ENCODE results near the gene NDFIP1. TPM values are rescaled to one million over a fixed set of nuclear protein-coding genes. Genes with fewer than 3 reads are reported as not detected.

NDFIP1 gene
- total and polyA plus RNA-seq, 2 experiments from 2014 or later, result 78.0 to 83.5 TPM

- H3K27ac ChIP-seq, result no peak overlapping the region
- peaks cover 19% of the 10 kb centered on the region for H3K4me1 ChIP-seq (ENCODE audit: low read depth)
- no peak for DNase-seq (ENCODE audit: low read depth in 1 of 2, low spot score in 1 of 2)
- no peaks in the 10 kb centered on the region for H3K9me3 ChIP-seq (ENCODE audit: low read depth)
- H3K27me3 ChIP-seq, result no peaks in the 10 kb centered on the region
- TF ChIP-seq, protein P1, sequence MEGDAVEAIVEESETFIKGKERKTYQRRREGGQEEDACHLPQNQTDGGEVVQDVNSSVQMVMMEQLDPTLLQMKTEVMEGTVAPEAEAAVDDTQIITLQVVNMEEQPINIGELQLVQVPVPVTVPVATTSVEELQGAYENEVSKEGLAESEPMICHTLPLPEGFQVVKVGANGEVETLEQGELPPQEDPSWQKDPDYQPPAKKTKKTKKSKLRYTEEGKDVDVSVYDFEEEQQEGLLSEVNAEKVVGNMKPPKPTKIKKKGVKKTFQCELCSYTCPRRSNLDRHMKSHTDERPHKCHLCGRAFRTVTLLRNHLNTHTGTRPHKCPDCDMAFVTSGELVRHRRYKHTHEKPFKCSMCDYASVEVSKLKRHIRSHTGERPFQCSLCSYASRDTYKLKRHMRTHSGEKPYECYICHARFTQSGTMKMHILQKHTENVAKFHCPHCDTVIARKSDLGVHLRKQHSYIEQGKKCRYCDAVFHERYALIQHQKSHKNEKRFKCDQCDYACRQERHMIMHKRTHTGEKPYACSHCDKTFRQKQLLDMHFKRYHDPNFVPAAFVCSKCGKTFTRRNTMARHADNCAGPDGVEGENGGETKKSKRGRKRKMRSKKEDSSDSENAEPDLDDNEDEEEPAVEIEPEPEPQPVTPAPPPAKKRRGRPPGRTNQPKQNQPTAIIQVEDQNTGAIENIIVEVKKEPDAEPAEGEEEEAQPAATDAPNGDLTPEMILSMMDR (IDR thresholded peaks at IDR 0.05; ENCODE audit: low read depth, low read length), result no peak
- no peaks in the 10 kb centered on the region for H3K36me3 ChIP-seq
- H3K4me3 ChIP-seq, result no peak overlapping the region
These were observed 61.8 kb downstream of the NDFIP1 start for GRCh38 chr5:142170254-142170953.

DNA sequence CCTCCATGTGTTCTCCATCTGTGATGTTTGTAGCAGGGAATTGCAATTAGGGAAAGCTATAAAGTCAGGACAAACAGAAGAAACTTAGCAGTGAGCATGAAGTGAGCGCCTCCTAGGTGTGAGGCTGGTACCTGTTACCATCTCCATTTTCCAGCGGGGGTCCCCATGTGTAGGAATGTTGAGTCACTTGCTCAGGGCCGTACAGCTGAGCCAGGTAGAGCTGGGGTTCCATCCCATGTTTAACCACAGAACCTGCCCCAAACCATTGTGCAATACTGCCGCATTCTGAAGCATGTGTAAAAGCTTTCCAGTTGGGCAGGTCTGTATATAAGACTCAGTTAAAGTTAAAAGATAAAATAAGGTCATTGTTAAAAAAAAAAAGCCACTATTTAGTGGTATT is 62.7 kb downstream of the NDFIP1 start:
- H3K27me3 ChIP-seq, result no peaks in the 10 kb centered on the region
- TF ChIP-seq, protein P1 (IDR thresholded peaks at IDR 0.05; ENCODE audit: low read depth, low read length), result no peak
- H3K27ac ChIP-seq, result no peak overlapping the region
- H3K9me3 ChIP-seq (ENCODE audit: low read depth), result no peaks in the 10 kb centered on the region
- H3K4me3 ChIP-seq, result no peak overlapping the region
- peaks cover 15% of the 10 kb centered on the region for H3K4me1 ChIP-seq (ENCODE audit: low read depth)
- no peaks in the 10 kb centered on the region for H3K36me3 ChIP-seq
- DNase-seq (ENCODE audit: low read depth in 1 of 2, low spot score in 1 of 2), result no peak

DNA sequence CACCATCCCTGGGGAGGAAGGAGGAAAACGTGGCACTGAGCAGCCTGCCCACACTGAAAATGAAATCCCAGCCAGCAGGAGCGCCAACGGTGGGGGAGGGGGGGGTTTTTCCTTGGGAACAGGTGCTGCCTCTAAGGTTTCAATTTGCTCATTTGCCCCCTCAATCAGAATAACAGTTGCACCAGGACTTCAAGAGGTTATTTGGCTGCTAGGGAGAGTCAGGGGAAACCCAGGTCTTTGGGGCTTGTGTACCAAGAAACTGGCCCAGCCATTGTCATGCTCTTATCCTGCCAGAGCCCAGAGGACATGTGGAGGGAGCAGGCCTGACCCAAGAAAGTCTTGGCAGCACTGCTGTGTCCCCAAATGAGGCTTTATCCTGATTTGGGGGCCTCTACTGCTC is 66.5 kb downstream of the NDFIP1 start:
- Histone ChIP-seq H3K4me3 (no peak overlapping the region), H3K9me3 (ENCODE audit: low read depth) (no peaks in the 10 kb centered on the region), H3K36me3 (no peaks in the 10 kb centered on the region), H3K4me1 (ENCODE audit: low read depth) (no peaks in the 10 kb centered on the region), H3K27ac (no peak overlapping the region), H3K27me3 (no peaks in the 10 kb centered on the region)
- no peak for DNase-seq (ENCODE audit: low read depth in 1 of 2, low spot score in 1 of 2)
- TF ChIP-seq, protein P1 (IDR thresholded peaks at IDR 0.05; ENCODE audit: low read depth, low read length), result no peak

DNA sequence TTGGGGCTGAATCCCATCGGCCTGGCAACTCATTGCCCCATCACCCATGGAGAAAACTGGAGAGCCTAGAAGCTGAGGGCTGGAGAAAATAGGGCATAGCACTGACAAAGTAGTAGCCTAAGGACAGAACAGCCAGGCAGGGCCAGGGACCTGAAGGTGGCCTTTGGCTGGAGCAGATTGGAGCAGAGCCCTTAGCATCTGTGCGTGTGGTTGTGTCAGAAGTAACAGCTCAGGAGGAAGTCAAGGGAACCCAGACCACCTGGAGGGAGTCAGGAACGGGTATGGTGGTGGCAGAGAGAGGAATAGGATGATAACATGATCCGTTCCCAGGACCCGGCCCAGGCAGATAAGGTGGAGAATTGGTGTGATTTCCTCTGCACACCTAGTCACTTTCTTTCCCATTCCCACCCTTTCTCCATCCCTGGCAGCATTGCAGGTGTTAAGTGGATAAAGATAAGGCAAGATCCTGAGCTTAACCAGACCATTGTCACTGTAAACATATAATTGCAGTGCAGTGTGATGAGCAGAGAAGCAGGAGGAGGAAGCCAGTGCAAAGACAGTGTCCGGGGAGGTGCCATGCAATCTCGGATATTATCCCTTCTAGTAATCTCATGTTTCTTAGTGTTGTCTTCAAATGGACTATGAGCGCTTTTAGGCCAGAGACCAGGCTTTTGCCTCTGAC is 67.0 kb downstream of the NDFIP1 start:
- DNase-seq (ENCODE audit: low read depth in 1 of 2, low spot score in 1 of 2), result no peak
- Histone ChIP-seq H3K9me3 (ENCODE audit: low read depth) (no peaks in the 10 kb centered on the region), H3K27me3 (no peaks in the 10 kb centered on the region), H3K36me3 (no peaks in the 10 kb centered on the region), H3K4me3 (no peak overlapping the region), H3K27ac (no peak overlapping the region), H3K4me1 (ENCODE audit: low read depth) (no peaks in the 10 kb centered on the region)
- TF ChIP-seq, protein P1 (IDR thresholded peaks at IDR 0.05; ENCODE audit: low read depth, low read length), result no peak

DNA sequence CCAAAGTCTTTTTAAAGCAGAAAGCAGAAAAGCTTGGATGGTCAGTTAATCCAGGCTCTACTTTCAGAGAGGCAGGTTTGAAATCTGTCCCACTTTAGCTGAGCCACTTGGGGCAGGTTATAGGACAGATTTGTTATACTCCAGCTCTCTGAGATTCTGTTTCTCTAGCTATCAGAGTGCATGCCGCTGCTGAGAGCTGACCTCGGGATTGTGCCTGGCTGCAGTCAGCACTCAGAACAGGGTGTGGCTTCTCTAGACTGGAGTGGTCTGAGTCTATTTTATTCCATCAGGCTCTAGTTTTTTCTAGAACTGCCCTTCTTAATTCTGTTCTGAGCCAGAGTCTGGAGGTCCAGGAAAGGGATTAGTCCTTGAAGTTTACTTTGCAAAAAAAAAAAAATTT is 67.7 kb downstream of the NDFIP1 start:
- no peaks in the 10 kb centered on the region for H3K4me1 ChIP-seq (ENCODE audit: low read depth)
- H3K27me3 ChIP-seq, result no peaks in the 10 kb centered on the region
- H3K4me3 ChIP-seq, result no peak overlapping the region
- TF ChIP-seq, protein P1 (IDR thresholded peaks at IDR 0.05; ENCODE audit: low read depth, low read length), result no peak
- H3K9me3 ChIP-seq (ENCODE audit: low read depth), result no peaks in the 10 kb centered on the region
- no peaks in the 10 kb centered on the region for H3K36me3 ChIP-seq
- no peak overlapping the region for H3K27ac ChIP-seq
- DNase-seq (ENCODE audit: low read depth in 1 of 2, low spot score in 1 of 2), result peak in 1 of 2 donors; percentile 53
